Loucy (cell line): Measurements from ENCODE around the gene SEMA3A.

Experiments used
- CTCF ChIP-seq: fragments of 200-600 bp; sonication (generic); conservative IDR thresholded peaks from 2 replicates; pipeline ENCODE4 v1.5.1; 2014; ENCODE audit warnings: mild to moderate bottlenecking, antibody characterized with exemption, low read length
- EZH2phosphoT487 ChIP-seq: fragments of 200-600 bp; IDR thresholded peaks from 2 replicates; pipeline ENCODE4 v1.6.1; 2018; ENCODE audit warnings: antibody characterized with exemption, mild to moderate bottlenecking, moderate library complexity, borderline replicate concordance

- TF ChIP-seq CTCF = no peak
- no peak for TF ChIP-seq EZH2phosphoT487
Measured at GRCh38 chr7:84199216-84199615, 4.6 kb upstream of the SEMA3A start.
